HepG2 (cell line): ENCODE measurements around the gene PIEZO2. TPM values are rescaled to one million over a fixed set of nuclear protein-coding genes. Genes with fewer than 3 reads are reported as not detected.

ENCODE experiments used
- AKNA ChIP-seq: sonication (generic); formaldehyde crosslinking; IDR thresholded peaks from 2 replicates; pipeline ENCODE4 v1.4.0; 2020; ENCODE audit warnings: missing genetic modification reagents, borderline replicate concordance
- CREM ChIP-seq, 2 experiments: sonication (generic) in 1 of 2; formaldehyde crosslinking in 1 of 2; IDR thresholded peaks; 2 replicates each; pipeline versions ENCODE4 v1.4.0 to v1.6.1; 2016 to 2020; ENCODE audit warnings: antibody characterized with exemption in 1 of 2, mild to moderate bottlenecking in 1 of 2, missing genetic modification reagents in 1 of 2
- FOSL1 ChIP-seq: sonication (generic); formaldehyde crosslinking; IDR thresholded peaks from 2 replicates; pipeline ENCODE4 v1.9.0; 2021; ENCODE audit warnings: missing genetic modification reagents, borderline replicate concordance
- KLF11 ChIP-seq: IDR thresholded peaks from 2 replicates; pipeline ENCODE4 v1.6.1; 2016; ENCODE audit warnings: missing compliant biosample characterization
- RORA ChIP-seq: sonication (generic); formaldehyde crosslinking; IDR thresholded peaks from 2 replicates; pipeline ENCODE4 v1.5.0; 2020; ENCODE audit warnings: mild to moderate bottlenecking, missing genetic modification reagents, moderate library complexity
- ZEB1 ChIP-seq: IDR thresholded peaks from 2 replicates; pipeline ENCODE4 v1.6.1; 2012; ENCODE audit warnings: mild to moderate bottlenecking, low read depth, inconsistent platforms; ENCODE audit not compliant: insufficient replicate concordance
- ZNF17 ChIP-seq: sonication (generic); formaldehyde crosslinking; IDR thresholded peaks from 2 replicates; pipeline ENCODE4 v1.5.0; 2020; ENCODE audit warnings: mild to moderate bottlenecking, missing genetic modification reagents
- ZNF570 ChIP-seq: sonication (generic); formaldehyde crosslinking; IDR thresholded peaks from 2 replicates; pipeline ENCODE4 v1.4.0; 2020; ENCODE audit warnings: mild to moderate bottlenecking, missing genetic modification reagents, borderline replicate concordance
- ZNF609 ChIP-seq: sonication (generic); formaldehyde crosslinking; IDR thresholded peaks from 2 replicates; pipeline ENCODE4 v1.4.0; 2020; ENCODE audit warnings: mild to moderate bottlenecking, missing genetic modification reagents, borderline replicate concordance
- ZNF800 ChIP-seq: sonication (generic); formaldehyde crosslinking; IDR thresholded peaks from 2 replicates; pipeline ENCODE4 v1.4.0; 2020; ENCODE audit warnings: missing genetic modification reagents
- polyA plus RNA-seq, 8 experiments: library from polyadenylated mRNA; depleted of rRNA in 3 of 8; stranded (reverse) in 7 of 8; unstranded in 1 of 8; fragments of >200 nt; fragmentation: Illumina TruSeq in 4 of 8; extraction: Trizol in 4 of 8; gene quantifications; 2 replicates each; pipeline versions ENCODE4 v1.2.1 to v1.2.3, GENCODE V29; 2011 to 2016; ENCODE audit warnings: low read depth in 4 of 8, missing spikeins in 1 of 8, mixed read lengths in 1 of 8; ENCODE audit not compliant: insufficient read depth in 1 of 8
- total RNA-seq, 5 experiments: library from RNA; depleted of rRNA; stranded (reverse); fragments of >200 nt; fragmentation: Illumina TruSeq; extraction: Trizol; gene quantifications; 2 replicates each; pipeline ENCODE4 v1.2.3, GENCODE V29; 2016; ENCODE audit warnings: low read depth in 1 of 5
- TF ChIP-seq, protein P1 (sequence below): sonication (generic); formaldehyde crosslinking; IDR thresholded peaks from 2 replicates; pipeline ENCODE4 v1.5.1; 2020; ENCODE audit warnings: mild to moderate bottlenecking, missing genetic modification reagents, moderate library complexity

The PIEZO2 gene
- total and polyA plus RNA-seq, 2 of the 13 experiments (the other 11 are each of a cell fraction or from before 2014, with no cell fraction given) = 15.2 to 27.2 TPM

DNA sequence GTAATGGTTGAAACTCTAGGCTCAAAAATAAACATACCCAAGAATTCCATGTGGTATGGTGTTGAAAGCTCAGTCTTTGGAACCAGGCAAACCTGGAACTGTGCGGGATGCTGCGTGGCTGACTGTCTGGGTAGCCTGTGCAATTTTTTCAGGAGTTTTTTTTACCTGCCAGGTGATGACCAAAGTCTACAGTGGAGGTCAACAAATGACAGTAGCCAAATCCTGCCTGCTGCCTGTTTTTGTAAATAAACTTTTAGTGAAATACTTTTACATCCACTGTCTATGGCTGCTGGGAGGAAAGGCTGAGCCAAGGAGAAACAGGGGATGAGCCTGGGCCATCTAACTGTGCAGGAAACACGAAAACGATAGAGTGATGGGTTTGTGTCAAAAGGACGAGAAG lies 240.6 kb downstream of the PIEZO2 start (continued):
- TF ChIP-seq, protein P1, sequence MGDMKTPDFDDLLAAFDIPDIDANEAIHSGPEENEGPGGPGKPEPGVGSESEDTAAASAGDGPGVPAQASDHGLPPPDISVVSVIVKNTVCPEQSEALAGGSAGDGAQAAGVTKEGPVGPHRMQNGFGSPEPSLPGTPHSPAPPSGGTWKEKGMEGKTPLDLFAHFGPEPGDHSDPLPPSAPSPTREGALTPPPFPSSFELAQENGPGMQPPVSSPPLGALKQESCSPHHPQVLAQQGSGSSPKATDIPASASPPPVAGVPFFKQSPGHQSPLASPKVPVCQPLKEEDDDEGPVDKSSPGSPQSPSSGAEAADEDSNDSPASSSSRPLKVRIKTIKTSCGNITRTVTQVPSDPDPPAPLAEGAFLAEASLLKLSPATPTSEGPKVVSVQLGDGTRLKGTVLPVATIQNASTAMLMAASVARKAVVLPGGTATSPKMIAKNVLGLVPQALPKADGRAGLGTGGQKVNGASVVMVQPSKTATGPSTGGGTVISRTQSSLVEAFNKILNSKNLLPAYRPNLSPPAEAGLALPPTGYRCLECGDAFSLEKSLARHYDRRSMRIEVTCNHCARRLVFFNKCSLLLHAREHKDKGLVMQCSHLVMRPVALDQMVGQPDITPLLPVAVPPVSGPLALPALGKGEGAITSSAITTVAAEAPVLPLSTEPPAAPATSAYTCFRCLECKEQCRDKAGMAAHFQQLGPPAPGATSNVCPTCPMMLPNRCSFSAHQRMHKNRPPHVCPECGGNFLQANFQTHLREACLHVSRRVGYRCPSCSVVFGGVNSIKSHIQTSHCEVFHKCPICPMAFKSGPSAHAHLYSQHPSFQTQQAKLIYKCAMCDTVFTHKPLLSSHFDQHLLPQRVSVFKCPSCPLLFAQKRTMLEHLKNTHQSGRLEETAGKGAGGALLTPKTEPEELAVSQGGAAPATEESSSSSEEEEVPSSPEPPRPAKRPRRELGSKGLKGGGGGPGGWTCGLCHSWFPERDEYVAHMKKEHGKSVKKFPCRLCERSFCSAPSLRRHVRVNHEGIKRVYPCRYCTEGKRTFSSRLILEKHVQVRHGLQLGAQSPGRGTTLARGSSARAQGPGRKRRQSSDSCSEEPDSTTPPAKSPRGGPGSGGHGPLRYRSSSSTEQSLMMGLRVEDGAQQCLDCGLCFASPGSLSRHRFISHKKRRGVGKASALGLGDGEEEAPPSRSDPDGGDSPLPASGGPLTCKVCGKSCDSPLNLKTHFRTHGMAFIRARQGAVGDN (CRISPR knock-in tag) = no peak
- TF ChIP-seq ZNF17 (no peak), AKNA (CRISPR knock-in tag) (no peak), FOSL1 (CRISPR knock-in tag) (no peak), ZNF570 (CRISPR knock-in tag) (no peak), RORA (CRISPR knock-in tag) (no peak), ZNF800 (CRISPR knock-in tag) (0 out of 2 replicates have a peak, but pooled peaks have one; percentile 33), ZEB1 (peak; percentile 91), CREM (IDR thresholded peaks at IDR 0.05) (peak; percentile 38; the same call in 1 of the 2 replicates), CREM (CRISPR knock-in tag; IDR thresholded peaks at IDR 0.05) (no peak), ZNF609 (CRISPR knock-in tag) (no peak), KLF11 (CRISPR knock-in tag) (no peak)
